Astrocyte of the spinal cord (primary cell): ENCODE results near the gene MMP13.

Source experiments
- DNase-seq: peaks from one replicate; pipeline ENCODE4 v3.0.0; 2011; ENCODE audit warnings: low read depth, low spot score
- H3K4me3 ChIP-seq: 2 replicates; pipeline ENCODE4 v1.5.1; 2011; ENCODE audit warnings: low read depth, mild to moderate bottlenecking, low read length, moderate library complexity
- CTCF ChIP-seq: IDR thresholded peaks from 2 replicates; pipeline ENCODE4 v1.5.1; 2012; ENCODE audit warnings: low read depth, mild to moderate bottlenecking, low read length, inconsistent platforms
- in situ Hi-C: cut with HindIII; loops from 2 replicates; pipeline ENCODE4 v1.10.0; 2017; ENCODE audit warnings: low sequenced_read_pairs

MMP13 gene

GRCh38 chr11:102967497-102967896 lies 12.0 kb upstream of the MMP13 start:
- in situ Hi-C loops, result no loop called here
- no peak overlapping the region for H3K4me3 ChIP-seq

GRCh38 chr11:102966011-102966410 lies 10.5 kb upstream of the MMP13 start:
- no peak for TF ChIP-seq CTCF
- no peak overlapping the region for H3K4me3 ChIP-seq
- DNase-seq, result no peak
- in situ Hi-C loops, result no loop called here

More at GRCh38 chr11:102967497-102967896, 12.0 kb upstream of the MMP13 start:
- DNase-seq, result no peak
- TF ChIP-seq CTCF, result no peak

DNA sequence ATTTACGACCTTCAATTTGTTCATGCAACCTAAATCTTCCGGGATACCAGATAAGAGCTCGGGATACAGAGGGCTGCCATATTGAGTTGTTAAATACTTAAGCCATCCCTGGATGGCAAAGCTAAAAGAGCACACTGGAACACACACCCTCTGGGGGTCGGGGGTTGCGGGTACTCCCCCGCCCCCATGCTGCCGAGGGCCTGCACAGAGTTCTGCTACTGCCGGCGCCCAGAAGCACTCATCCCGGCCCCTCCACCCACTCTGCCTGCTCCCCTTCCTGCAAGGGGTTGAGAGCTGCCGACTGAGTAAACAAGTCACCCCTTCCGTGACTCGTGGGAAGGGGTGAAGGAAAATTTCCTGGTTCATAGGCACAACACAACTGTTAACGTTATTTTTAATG lies 9.3 kb upstream of the MMP13 start:
- DNase-seq, result no peak
- H3K4me3 ChIP-seq, result no peak overlapping the region
- in situ Hi-C loops, result no loop called here
- no peak for TF ChIP-seq CTCF

- no peak overlapping the region for H3K4me3 ChIP-seq
- in situ Hi-C loops, result no loop called here
- TF ChIP-seq CTCF, result no peak
- no peak for DNase-seq
Observed at GRCh38 chr11:102957953-102958352, 2.4 kb upstream of the MMP13 start.

DNA sequence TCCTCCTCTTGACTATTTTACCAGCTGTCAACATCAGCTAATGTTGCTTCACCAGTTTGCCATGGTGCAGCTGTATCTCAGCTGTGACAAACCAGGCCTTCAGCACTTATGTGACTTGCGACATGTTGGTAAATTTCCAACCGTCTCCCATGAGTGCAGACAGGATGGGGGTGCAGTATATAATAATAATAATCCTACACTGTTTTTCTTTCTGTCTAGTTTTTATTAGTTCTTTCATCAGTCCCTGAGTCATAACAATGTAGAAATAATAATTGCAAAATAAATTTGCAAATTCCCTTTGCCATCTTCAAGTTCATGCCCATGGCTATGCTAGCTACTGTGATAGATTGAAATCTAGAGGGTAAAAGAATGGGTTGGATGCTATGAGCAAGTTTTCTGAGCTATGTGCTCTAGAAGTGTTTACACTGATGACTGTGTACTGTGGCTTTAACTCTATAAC lies 4.9 kb downstream of the MMP13 start:
- DNase-seq, result no peak
- in situ Hi-C loops, result no loop called here
- H3K4me3 ChIP-seq, result no peak overlapping the region
- TF ChIP-seq CTCF, result no peak

- in situ Hi-C loops, result no loop called here
- no peak overlapping the region for H3K4me3 ChIP-seq
- TF ChIP-seq CTCF, result no peak
- DNase-seq, result no peak
Observed at GRCh38 chr11:102946237-102946636, 9.3 kb downstream of the MMP13 start.
